Measurements from ENCODE around the gene STEAP4.

DNA sequence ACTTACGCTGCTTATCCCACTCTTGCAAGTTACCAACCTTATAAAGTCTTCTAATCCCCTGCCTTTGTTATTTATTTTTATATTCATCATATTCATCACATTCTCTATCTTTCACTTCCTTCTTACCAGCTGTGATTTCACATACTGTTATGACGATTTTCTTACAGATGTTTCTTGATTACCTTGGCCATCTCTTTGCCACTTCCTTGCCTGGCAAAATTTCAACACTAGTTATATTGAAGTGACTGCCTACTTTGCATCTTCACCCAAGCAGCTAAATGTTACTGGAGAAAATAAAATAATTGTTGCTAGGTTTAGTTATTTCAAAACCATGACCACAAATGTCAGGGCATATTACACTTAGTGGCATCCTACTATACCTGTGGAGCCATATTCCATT lies 8.8 kb upstream of the STEAP4 start:
- TF ChIP-seq, protein P1, sequence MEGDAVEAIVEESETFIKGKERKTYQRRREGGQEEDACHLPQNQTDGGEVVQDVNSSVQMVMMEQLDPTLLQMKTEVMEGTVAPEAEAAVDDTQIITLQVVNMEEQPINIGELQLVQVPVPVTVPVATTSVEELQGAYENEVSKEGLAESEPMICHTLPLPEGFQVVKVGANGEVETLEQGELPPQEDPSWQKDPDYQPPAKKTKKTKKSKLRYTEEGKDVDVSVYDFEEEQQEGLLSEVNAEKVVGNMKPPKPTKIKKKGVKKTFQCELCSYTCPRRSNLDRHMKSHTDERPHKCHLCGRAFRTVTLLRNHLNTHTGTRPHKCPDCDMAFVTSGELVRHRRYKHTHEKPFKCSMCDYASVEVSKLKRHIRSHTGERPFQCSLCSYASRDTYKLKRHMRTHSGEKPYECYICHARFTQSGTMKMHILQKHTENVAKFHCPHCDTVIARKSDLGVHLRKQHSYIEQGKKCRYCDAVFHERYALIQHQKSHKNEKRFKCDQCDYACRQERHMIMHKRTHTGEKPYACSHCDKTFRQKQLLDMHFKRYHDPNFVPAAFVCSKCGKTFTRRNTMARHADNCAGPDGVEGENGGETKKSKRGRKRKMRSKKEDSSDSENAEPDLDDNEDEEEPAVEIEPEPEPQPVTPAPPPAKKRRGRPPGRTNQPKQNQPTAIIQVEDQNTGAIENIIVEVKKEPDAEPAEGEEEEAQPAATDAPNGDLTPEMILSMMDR (optimal IDR thresholded peaks at IDR 0.05 in 1 of 3, IDR thresholded peaks at IDR 0.05 in 1 of 3, conservative IDR thresholded peaks at IDR 0.05 in 1 of 3; ENCODE audit: extremely low read depth in 1 of 3, insufficient read depth in 2 of 3, low read length in 3 of 3) = no peak
- no peak for TF ChIP-seq EZH2 (IDR thresholded peaks at IDR 0.05; ENCODE audit: low read length)

All from keratinocyte (primary cell).